ENCODE data around the gene KIF2A. TPM values are rescaled to one million over a fixed set of nuclear protein-coding genes. Genes with fewer than 3 reads are reported as not detected.

KIF2A gene
- total and polyA plus RNA-seq, 4 donors, result 3.5 to 64.3 (median 20.3) TPM

- H3K9me3 ChIP-seq (ENCODE audit: control insufficient read depth in 4 of 4, insufficient read depth in 3 of 4, low read length in 3 of 4), result no peaks in the 10 kb centered on the region
- H3K27ac ChIP-seq (ENCODE audit: low read depth in 1 of 2, low read length in 1 of 2), result no peak overlapping the region
- 77 to 82% methylated on average over 9 of the region's 9 CpGs for WGBS, 2 donors
- DNase-seq (no peak), ATAC-seq (ENCODE audit: insufficient read depth, low FRiP score) (no peak)
- peaks cover 0 to 3% (median 0%) of the 10 kb centered on the region in 4 donors for H3K36me3 ChIP-seq (ENCODE audit: control insufficient read depth in 4 of 4, insufficient read depth in 4 of 4, low read length in 4 of 4)
- H3K4me3 ChIP-seq, result no peak overlapping the region
- peaks cover 0 to 9% (median 2%) of the 10 kb centered on the region in 5 donors for H3K4me1 ChIP-seq (ENCODE audit: control insufficient read depth in 5 of 5, insufficient read depth in 5 of 5, low read length in 5 of 5)
- H3K9ac ChIP-seq (ENCODE audit: insufficient read depth in 1 of 2, low read length in 2 of 2), result no peak overlapping the region
- H3K27me3 ChIP-seq (ENCODE audit: control insufficient read depth in 3 of 3, insufficient read depth in 3 of 3, low read length in 2 of 3), result no peaks in the 10 kb centered on the region
- no peak for TF ChIP-seq CTCF (IDR thresholded peaks at IDR 0.05; ENCODE audit: control extremely low read depth, extremely low read depth)
Observed at GRCh38 chr5:62327138-62328053, 21.4 kb downstream of the KIF2A start.

GRCh38 chr5:62328772-62329491 lies 22.9 kb downstream of the KIF2A start:
- Histone ChIP-seq H3K36me3 (ENCODE audit: control insufficient read depth in 4 of 4, insufficient read depth in 4 of 4, low read length in 4 of 4) (peaks cover 0 to 3% (median 0%) of the 10 kb centered on the region in 4 donors), H3K27ac (ENCODE audit: low read depth in 1 of 2, low read length in 1 of 2) (no peak overlapping the region), H3K9me3 (ENCODE audit: control insufficient read depth in 4 of 4, insufficient read depth in 3 of 4, low read length in 3 of 4) (no peaks in the 10 kb centered on the region), H3K4me1 (ENCODE audit: control insufficient read depth in 5 of 5, insufficient read depth in 5 of 5, low read length in 5 of 5) (peaks cover 0 to 9% (median 2%) of the 10 kb centered on the region in 5 donors), H3K9ac (ENCODE audit: insufficient read depth in 1 of 2, low read length in 2 of 2) (no peak overlapping the region), H3K27me3 (ENCODE audit: control insufficient read depth in 3 of 3, insufficient read depth in 3 of 3, low read length in 2 of 3) (no peaks in the 10 kb centered on the region), H3K4me3 (no peak overlapping the region)
- DNase-seq (no peak), ATAC-seq (ENCODE audit: insufficient read depth, low FRiP score) (no peak)
- TF ChIP-seq CTCF (IDR thresholded peaks at IDR 0.05; ENCODE audit: control extremely low read depth, extremely low read depth), result no peak
- 91 to 97% methylated on average over 7 of the region's 7 CpGs for WGBS, 2 donors

GRCh38 chr5:62330302-62330701 lies 24.3 kb downstream of the KIF2A start:
- no peaks in the 10 kb centered on the region for H3K9me3 ChIP-seq (ENCODE audit: control insufficient read depth in 4 of 4, insufficient read depth in 3 of 4, low read length in 3 of 4)
- H3K4me1 ChIP-seq (ENCODE audit: control insufficient read depth in 5 of 5, insufficient read depth in 5 of 5, low read length in 5 of 5), result peaks cover 0 to 9% (median 2%) of the 10 kb centered on the region in 5 donors
- H3K27ac ChIP-seq (ENCODE audit: low read depth in 1 of 2, low read length in 1 of 2), result no peak overlapping the region
- no peaks in the 10 kb centered on the region for H3K27me3 ChIP-seq (ENCODE audit: control insufficient read depth in 3 of 3, insufficient read depth in 3 of 3, low read length in 2 of 3)
- H3K4me3 ChIP-seq, result no peak overlapping the region
- peaks cover 0 to 8% (median 0%) of the 10 kb centered on the region in 4 donors for H3K36me3 ChIP-seq (ENCODE audit: control insufficient read depth in 4 of 4, insufficient read depth in 4 of 4, low read length in 4 of 4)
- no peak for ATAC-seq (ENCODE audit: insufficient read depth, low FRiP score)
- WGBS, 2 donors, result 78 to 94% methylated on average over 1 of the region's 1 CpG
- no peak for TF ChIP-seq CTCF (IDR thresholded peaks at IDR 0.05; ENCODE audit: control extremely low read depth, extremely low read depth)
- no peak overlapping the region for H3K9ac ChIP-seq (ENCODE audit: insufficient read depth in 1 of 2, low read length in 2 of 2)
- DNase-seq, result no peak
